Neural crest cell (in vitro differentiated cells): ENCODE data around the gene FUZ. TPM values are rescaled to one million over a fixed set of nuclear protein-coding genes. Genes with fewer than 3 reads are reported as not detected.

Experiments used
- DNase-seq: peaks from one replicate; pipeline ENCODE4 v3.0.0; 2021; ENCODE audit warnings: low read depth, mixed read lengths, low spot score
- H3K27ac Mint-ChIP-seq: one replicate; pipeline ENCODE4 v1.8.0; 2021; ENCODE audit warnings: mild to moderate bottlenecking, mixed read lengths; ENCODE audit not compliant: unreplicated experiment
- H3K27me3 Mint-ChIP-seq: 2 replicates; pipeline ENCODE4 v1.8.0; 2021; ENCODE audit warnings: low read depth, mild to moderate bottlenecking, mixed read lengths
- H3K36me3 Mint-ChIP-seq: 2 replicates; pipeline ENCODE4 v1.8.0; 2021; ENCODE audit warnings: low read depth, mild to moderate bottlenecking, mixed read lengths
- H3K4me1 Mint-ChIP-seq: 2 replicates; pipeline ENCODE4 v1.8.0; 2021; ENCODE audit warnings: mixed read lengths
- H3K4me3 Mint-ChIP-seq: one replicate; pipeline ENCODE4 v1.8.0; 2021; ENCODE audit warnings: mild to moderate bottlenecking, mixed read lengths
- H3K9me3 Mint-ChIP-seq: 2 replicates; pipeline ENCODE4 v1.8.0; 2021; ENCODE audit warnings: mixed read lengths
- CTCF ChIP-seq: fragments of 200-600 bp; sonication (generic); conservative IDR thresholded peaks from 2 replicates; pipeline ENCODE4 v1.5.0; 2021; ENCODE audit warnings: antibody characterized with exemption, mild to moderate bottlenecking
- total RNA-seq: library from RNA; stranded (reverse); gene quantifications from 2 replicates; pipeline ENCODE4 v1.2.1, GENCODE V29; 2021

The FUZ gene
- total RNA-seq, 1 donor from 2014 or later, result 38.0 TPM

GRCh38 chr19:49793561-49793840 lies 19.6 kb downstream of the FUZ start:
- no peak for TF ChIP-seq CTCF
- H3K9me3 Mint-ChIP-seq, result no peaks in the 10 kb centered on the region
- no peak overlapping the region for H3K4me3 Mint-ChIP-seq
- H3K4me1 Mint-ChIP-seq, result no peaks in the 10 kb centered on the region
- no peak for DNase-seq
- H3K36me3 Mint-ChIP-seq, result peaks cover 7% of the 10 kb centered on the region
- no peak overlapping the region for H3K27ac Mint-ChIP-seq
- H3K27me3 Mint-ChIP-seq, result no peaks in the 10 kb centered on the region

GRCh38 chr19:49792829-49793560 lies 20.1 kb downstream of the FUZ start:
- Mint-ChIP-seq H3K27ac (no peak overlapping the region), H3K4me1 (no peaks in the 10 kb centered on the region), H3K4me3 (no peak overlapping the region), H3K9me3 (no peaks in the 10 kb centered on the region), H3K36me3 (peaks cover 11% of the 10 kb centered on the region), H3K27me3 (no peaks in the 10 kb centered on the region)
- no peak for DNase-seq
- no peak for TF ChIP-seq CTCF

- Mint-ChIP-seq H3K36me3 (peaks cover 11% of the 10 kb centered on the region), H3K4me1 (no peaks in the 10 kb centered on the region), H3K27ac (no peak overlapping the region), H3K4me3 (no peak overlapping the region), H3K9me3 (no peaks in the 10 kb centered on the region), H3K27me3 (no peaks in the 10 kb centered on the region)
- TF ChIP-seq CTCF, result no peak
- DNase-seq, result no peak
Measured at GRCh38 chr19:49791776-49792445, 21.2 kb downstream of the FUZ start.

GRCh38 chr19:49790866-49791265 lies 22.2 kb downstream of the FUZ start:
- Mint-ChIP-seq H3K4me3 (no peak overlapping the region), H3K27me3 (no peaks in the 10 kb centered on the region), H3K27ac (no peak overlapping the region), H3K36me3 (peaks cover 7% of the 10 kb centered on the region), H3K9me3 (no peaks in the 10 kb centered on the region), H3K4me1 (no peaks in the 10 kb centered on the region)
- no peak for DNase-seq
- TF ChIP-seq CTCF, result no peak

GRCh38 chr19:49788857-49789256 lies 24.2 kb downstream of the FUZ start:
- H3K27ac Mint-ChIP-seq, result no peak overlapping the region
- no peak overlapping the region for H3K4me3 Mint-ChIP-seq

More at GRCh38 chr19:49788857-49789256, 24.2 kb downstream of the FUZ start:
- TF ChIP-seq CTCF, result no peak
- DNase-seq, result no peak
- no peaks in the 10 kb centered on the region for H3K27me3 Mint-ChIP-seq
- peaks cover 13% of the 10 kb centered on the region for H3K36me3 Mint-ChIP-seq
- no peaks in the 10 kb centered on the region for H3K4me1 Mint-ChIP-seq
- no peaks in the 10 kb centered on the region for H3K9me3 Mint-ChIP-seq
